ENCODE results near the gene GMDS. TPM values are rescaled to one million over a fixed set of nuclear protein-coding genes. Genes with fewer than 3 reads are reported as not detected.

Gene GMDS
- total and polyA plus RNA-seq, 2 of the 8 experiments (the other 6 are each of a cell fraction or from before 2014, with no cell fraction given), result 16.8 to 50.0 TPM

GRCh38 chr6:1940381-1940780, 305.0 kb downstream of the GMDS start:
- H2BK5ac ChIP-seq (ENCODE audit: low read depth, low read length), result no peak overlapping the region
- no peaks in the 10 kb centered on the region for H3K23me2 ChIP-seq (ENCODE audit: low read depth, low read length)
- H3K56ac ChIP-seq (replicated peaks; ENCODE audit: insufficient read length, low read depth, low read length), result no peak overlapping the region
- no peak overlapping the region for H4K5ac ChIP-seq (ENCODE audit: insufficient read length, low read depth, low read length)
- no peak overlapping the region for H3K4me3 ChIP-seq (ENCODE audit: extremely low read depth in 1 of 4, insufficient read depth in 2 of 4, low read depth in 3 of 4, low read length in 4 of 4)
- DNase-seq (ENCODE audit: low read depth in 1 of 2, low spot score in 2 of 2), result no peak
- H2BK20ac ChIP-seq (ENCODE audit: low read length), result no peak overlapping the region
- H3K36me3 ChIP-seq (ENCODE audit: control insufficient read depth in 2 of 4, insufficient read depth in 4 of 4, low read length in 3 of 4), result no peaks in the 10 kb centered on the region
- CTCF ChIA-PET (ENCODE audit: partially characterized antibody), result no interaction called here
- H2BK15ac ChIP-seq (ENCODE audit: low read length), result no peak overlapping the region
- H2BK12ac ChIP-seq (ENCODE audit: low read depth, low read length), result no peak overlapping the region
- no peaks in the 10 kb centered on the region; the same call in 1 of the 2 replicates for H3K79me1 ChIP-seq (ENCODE audit: low read depth, low read length)
- peaks cover 1 to 2% of the 10 kb centered on the region in 2 experiments for H4K20me1 ChIP-seq (replicated peaks in 1 of 2; ENCODE audit: control insufficient read depth in 1 of 2, insufficient read depth in 2 of 2, low read length in 2 of 2)
- H3K18ac ChIP-seq (ENCODE audit: extremely low read depth, low read length), result no peak overlapping the region
- TF ChIP-seq KDM1A (IDR thresholded peaks at IDR 0.05; ENCODE audit: borderline replicate concordance, low read length) (no peak), ATF2 (IDR thresholded peaks at IDR 0.05; ENCODE audit: low read length) (no peak), PHF8 (conservative IDR thresholded peaks at IDR 0.05; ENCODE audit: low read depth, low read length) (no peak), CHD1 (IDR thresholded peaks at IDR 0.05; ENCODE audit: low read depth, low read length) (no peak), BACH1 (IDR thresholded peaks at IDR 0.05; ENCODE audit: low read length) (no peak), USF2 (IDR thresholded peaks at IDR 0.05; ENCODE audit: low read length) (no peak), BRCA1 (IDR thresholded peaks at IDR 0.05; ENCODE audit: low read depth, low read length) (no peak), SIN3A (conservative IDR thresholded peaks at IDR 0.05 in 1 of 2, IDR thresholded peaks at IDR 0.05 in 1 of 2; ENCODE audit: low read depth in 1 of 2, low read length in 2 of 2) (no peak)
- H3K4ac ChIP-seq (replicated peaks; ENCODE audit: insufficient read length, low read depth, low read length), result no peak overlapping the region
- no peak overlapping the region for H4K91ac ChIP-seq (replicated peaks; ENCODE audit: insufficient read length, low read length)
- no peaks in the 10 kb centered on the region for H3K27me3 ChIP-seq (replicated peaks in 1 of 4; ENCODE audit: control insufficient read depth in 3 of 4, extremely low read depth in 1 of 4, insufficient read depth in 3 of 4, low read length in 3 of 4)
- POLR2A ChIA-PET (ENCODE audit: partially characterized antibody), result no interaction called here
- no peak overlapping the region for H3K4me2 ChIP-seq (ENCODE audit: insufficient read depth in 1 of 2, low read depth in 2 of 2, low read length in 2 of 2)
- H3K79me2 ChIP-seq (ENCODE audit: control insufficient read depth in 1 of 2, insufficient read depth in 2 of 2, low read length in 2 of 2), result no peaks in the 10 kb centered on the region
- H2AK5ac ChIP-seq (ENCODE audit: low read depth, low read length), result no peak overlapping the region
- no peak overlapping the region for H3K23ac ChIP-seq (ENCODE audit: insufficient read length)
- 86% methylated on average over 2 of the region's 2 CpGs; no CpG with 5 or more reads in 1 of the 2 experiments for WGBS, 2 experiments (ENCODE audit: extremely low coverage in 1 of 2, insufficient coverage in 1 of 2, insufficient read length in 1 of 2, insufficient replicate concordance in 2 of 2, low coverage in 1 of 2, low lambda C conversion rate in 2 of 2, missing lambda C conversion rate in 1 of 2)
- H3K9ac ChIP-seq (replicated peaks in 1 of 4; ENCODE audit: extremely low read depth in 1 of 4, low read depth in 3 of 4, low read length in 3 of 4), result no peak overlapping the region
- H4K8ac ChIP-seq (ENCODE audit: extremely low read depth, insufficient read depth, low read length), result no peak overlapping the region
- FAIRE-seq, result no peak
- H3K27ac ChIP-seq (ENCODE audit: low read depth, low read length), result no peak overlapping the region
- H3K9me3 ChIP-seq (ENCODE audit: insufficient read depth in 2 of 2, low read depth in 1 of 2, low read length in 1 of 2), result no peaks in the 10 kb centered on the region
- no peak overlapping the region for H2AFZ ChIP-seq (ENCODE audit: low read length)
- no peaks in the 10 kb centered on the region for H3K4me1 ChIP-seq (replicated peaks in 1 of 4; ENCODE audit: control insufficient read depth in 3 of 4, insufficient read depth in 4 of 4, low read length in 3 of 4)
- no peak overlapping the region for H2BK120ac ChIP-seq (replicated peaks; ENCODE audit: low read depth, low read length)
- no peak overlapping the region for H3K14ac ChIP-seq (ENCODE audit: insufficient read length)
